Peyer's patch (tissue), 4 donors: Measurements from ENCODE around the gene CEMIP2.

Experiments
- CTCF ChIP-seq, 6 experiments: fragments of 450-650 bp in 4 of 6; fragments of 200-600 bp in 2 of 6; sonication (generic) in 1 of 6; IDR thresholded peaks; one replicate each; pipeline ENCODE4 v1.5.1; 2017 to 2019; ENCODE audit warnings: antibody characterized with exemption in 6 of 6, mild to moderate bottlenecking in 3 of 6, moderate library complexity in 1 of 6
- POLR2A ChIP-seq, 2 donors: fragments of 450-650 bp; IDR thresholded peaks; one replicate each; pipeline ENCODE4 v1.5.1; 2017; ENCODE audit warnings: antibody characterized with exemption in 2 of 2, mild to moderate bottlenecking in 2 of 2, moderate library complexity in 2 of 2

GRCh38 chr9:71780953-71781352 is 12.6 kb upstream of the CEMIP2 start:
- TF ChIP-seq POLR2A (IDR thresholded peaks at IDR 0.05): no peak
- TF ChIP-seq CTCF (IDR thresholded peaks at IDR 0.05): no peak
